SJSA1 (cell line): ENCODE measurements around the gene PHKB. TPM values are rescaled to one million over a fixed set of nuclear protein-coding genes. Genes with fewer than 3 reads are reported as not detected.

Source experiments
- DNase-seq, 2 experiments: peaks; one replicate each; pipeline ENCODE4 v3.0.0-alpha.2; 2015 to 2020; ENCODE audit warnings: low spot score in 2 of 2, low read depth in 1 of 2
- H3K27ac ChIP-seq: fragments of 250-450 bp; sonication (Bioruptor Pico); 2 replicates; pipeline ENCODE4 v1.5.1; 2020; ENCODE audit warnings: mild to moderate bottlenecking, moderate library complexity
- H3K27me3 ChIP-seq: fragments of 250-450 bp; sonication (Bioruptor Pico); replicated peaks from 2 replicates; pipeline ENCODE4 v1.5.1; 2020; ENCODE audit warnings: mild to moderate bottlenecking, moderate library complexity
- H3K36me3 ChIP-seq: fragments of 250-450 bp; sonication (Bioruptor Pico); 2 replicates; pipeline ENCODE4 v1.5.1; 2020; ENCODE audit warnings: mild to moderate bottlenecking
- H3K4me1 ChIP-seq: fragments of 250-450 bp; sonication (Bioruptor Pico); replicated peaks from 2 replicates; pipeline ENCODE4 v1.6.1; 2021; ENCODE audit warnings: mild to moderate bottlenecking
- H3K4me3 ChIP-seq: fragments of 250-450 bp; sonication (Bioruptor Pico); 2 replicates; pipeline ENCODE4 v1.5.1; 2020; ENCODE audit warnings: mild to moderate bottlenecking
- H3K9me3 ChIP-seq: fragments of 250-450 bp; sonication (Bioruptor Pico); replicated peaks from 2 replicates; pipeline ENCODE4 v1.5.1; 2020; ENCODE audit warnings: mild to moderate bottlenecking
- total RNA-seq: library from RNA; depleted of rRNA; stranded (reverse); fragments of >200 nt; shearing (Covaris generic); gene quantifications from 2 replicates; pipeline ENCODE4 v1.2.3, GENCODE V29; 2014

PHKB gene
- total RNA-seq, 1 experiment from 2014 or later, result 43.1 TPM

DNA sequence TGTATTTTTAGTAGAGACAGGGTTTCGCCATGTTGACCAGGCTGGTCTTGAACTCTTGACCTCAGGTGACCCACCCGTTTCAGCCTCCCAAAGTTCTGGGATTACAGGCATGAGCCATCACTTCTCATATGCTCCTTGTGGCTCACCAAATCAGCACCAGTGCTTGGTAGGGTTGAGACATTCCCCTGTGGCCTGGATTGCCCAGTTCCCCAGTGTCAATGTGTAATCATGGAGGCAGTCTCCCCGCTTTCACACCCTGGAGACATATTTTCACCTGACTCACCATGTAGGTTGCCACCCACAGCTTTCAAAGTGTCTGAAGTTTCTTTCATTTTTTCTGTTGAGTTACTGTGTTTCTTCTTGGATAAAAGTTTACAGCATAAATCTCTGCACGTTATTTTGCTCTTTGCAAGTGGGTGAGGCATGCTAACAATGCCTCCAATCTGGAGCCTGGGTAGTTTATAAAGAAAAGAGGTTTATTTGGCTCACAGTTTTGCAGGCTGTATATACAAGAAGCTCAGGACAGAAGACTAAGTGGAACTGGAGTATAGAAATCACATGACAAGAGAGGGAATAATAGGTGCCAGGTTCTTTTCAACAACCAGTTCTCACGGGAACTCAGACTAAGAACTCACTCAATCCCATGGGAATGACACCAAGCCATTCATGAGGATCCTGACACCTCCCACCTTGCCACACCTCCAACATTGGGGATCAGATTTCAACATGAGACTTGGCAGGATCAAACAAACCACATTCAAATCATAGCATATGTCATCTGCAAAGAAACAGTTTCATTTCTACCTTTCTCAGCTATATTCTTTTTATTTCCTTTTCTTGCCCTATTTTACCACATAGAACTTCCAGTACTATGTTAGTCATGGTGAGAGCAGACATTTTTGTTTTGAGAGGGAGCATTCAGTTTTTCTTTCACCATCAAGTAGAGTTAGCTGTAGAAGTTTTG is 113.2 kb downstream of the PHKB start:
- Histone ChIP-seq H3K36me3 (no peaks in the 10 kb centered on the region), H3K9me3 (no peaks in the 10 kb centered on the region), H3K4me1 (peaks cover 3% of the 10 kb centered on the region), H3K27ac (no peak overlapping the region), H3K27me3 (no peaks in the 10 kb centered on the region), H3K4me3 (no peak overlapping the region)
- peak in 1 of 2 experiments; percentile 7 for DNase-seq

DNA sequence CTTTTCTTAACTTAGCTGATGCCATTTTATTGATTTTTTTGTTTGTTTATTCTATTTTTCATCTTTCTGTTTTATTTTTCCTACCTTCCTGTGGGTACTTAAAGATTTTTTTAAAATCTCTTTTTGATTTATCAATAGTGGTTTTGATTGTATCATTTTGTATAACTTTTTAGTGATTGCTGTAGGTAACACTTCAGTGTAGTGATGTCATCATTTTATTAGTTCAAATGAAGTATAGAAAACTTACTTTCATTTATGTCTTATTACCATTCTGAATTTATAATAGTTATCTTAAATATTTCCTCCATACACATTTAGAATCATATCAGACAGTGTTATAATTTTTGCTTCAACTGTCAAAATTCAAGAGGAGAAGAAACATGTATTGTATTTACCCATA is 115.9 kb downstream of the PHKB start:
- no peak overlapping the region for H3K27ac ChIP-seq
- H3K27me3 ChIP-seq, result no peaks in the 10 kb centered on the region
- H3K4me1 ChIP-seq, result peaks cover 3% of the 10 kb centered on the region
- H3K4me3 ChIP-seq, result no peak overlapping the region
- no peaks in the 10 kb centered on the region for H3K36me3 ChIP-seq
- H3K9me3 ChIP-seq, result no peaks in the 10 kb centered on the region
- no peak for DNase-seq

DNA sequence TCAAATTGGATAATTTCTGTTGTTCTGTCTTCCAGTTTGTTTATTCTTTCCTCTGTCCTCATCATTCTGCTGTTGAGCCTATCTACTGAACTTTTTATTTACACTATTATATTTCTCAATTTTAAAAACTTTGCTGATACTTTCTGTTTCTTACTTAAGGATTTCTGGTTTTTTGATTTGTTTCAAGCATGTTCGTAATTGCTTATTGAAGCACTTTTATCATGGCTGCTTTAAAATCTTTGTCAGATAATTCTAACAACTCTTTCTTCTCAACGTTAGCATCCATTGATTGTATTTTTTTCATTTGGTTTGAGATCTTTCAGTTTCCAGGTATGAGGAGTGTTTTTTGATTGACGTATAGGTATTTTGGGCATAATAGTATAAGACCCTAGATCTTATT is 116.9 kb downstream of the PHKB start:
- H3K4me3 ChIP-seq, result no peak overlapping the region
- no peak for DNase-seq
- peaks cover 3% of the 10 kb centered on the region for H3K4me1 ChIP-seq
- no peaks in the 10 kb centered on the region for H3K27me3 ChIP-seq
- no peaks in the 10 kb centered on the region for H3K9me3 ChIP-seq
- no peaks in the 10 kb centered on the region for H3K36me3 ChIP-seq
- no peak overlapping the region for H3K27ac ChIP-seq

DNA sequence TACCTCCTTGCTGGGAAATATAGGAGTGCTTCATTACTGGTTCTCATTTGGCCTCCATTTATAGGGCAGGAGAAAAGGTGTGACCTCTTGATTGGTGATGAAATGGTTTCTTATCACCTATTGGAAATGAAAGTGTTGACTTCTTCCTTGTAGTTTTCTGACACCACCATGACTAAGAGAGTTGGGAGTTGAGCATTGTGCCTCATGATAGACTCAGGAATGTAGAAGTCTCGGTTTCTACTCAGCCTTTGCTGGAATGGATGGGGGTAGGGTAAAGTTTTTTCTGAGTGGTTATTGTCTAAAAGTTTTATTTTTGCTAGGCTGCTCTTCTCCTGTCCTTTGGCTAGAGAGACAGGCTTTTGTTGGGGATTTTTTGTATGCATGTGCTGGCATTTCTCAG is 117.4 kb downstream of the PHKB start:
- H3K36me3 ChIP-seq, result no peaks in the 10 kb centered on the region
- no peaks in the 10 kb centered on the region for H3K9me3 ChIP-seq
- H3K4me3 ChIP-seq, result no peak overlapping the region
- no peaks in the 10 kb centered on the region for H3K27me3 ChIP-seq
- H3K4me1 ChIP-seq, result peaks cover 3% of the 10 kb centered on the region
- DNase-seq, result no peak
- no peak overlapping the region for H3K27ac ChIP-seq

DNA sequence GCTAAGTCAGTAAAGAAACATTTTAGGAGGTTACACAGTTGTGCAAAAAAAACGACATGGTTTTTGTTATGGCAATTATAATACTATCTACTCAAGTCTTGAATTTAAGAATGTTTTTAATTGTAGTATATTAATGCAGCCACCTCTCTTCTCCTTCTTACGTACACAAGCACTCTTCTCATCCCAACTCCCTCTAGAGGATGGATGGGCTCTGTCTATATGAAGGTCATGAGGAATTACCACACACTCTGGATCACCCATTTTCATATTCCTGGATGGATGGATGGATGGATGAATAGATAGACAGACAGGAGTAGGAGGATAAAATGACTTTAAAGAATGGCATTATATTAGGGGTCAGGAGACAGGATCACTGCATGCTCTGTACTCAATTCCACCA is 120.0 kb downstream of the PHKB start:
- H3K9me3 ChIP-seq, result no peaks in the 10 kb centered on the region
- H3K36me3 ChIP-seq, result no peaks in the 10 kb centered on the region
- H3K4me3 ChIP-seq, result no peak overlapping the region
- H3K27me3 ChIP-seq, result no peaks in the 10 kb centered on the region
- no peak overlapping the region for H3K27ac ChIP-seq
- no peaks in the 10 kb centered on the region; the same call in 1 of the 2 replicates for H3K4me1 ChIP-seq
- DNase-seq, result no peak

DNA sequence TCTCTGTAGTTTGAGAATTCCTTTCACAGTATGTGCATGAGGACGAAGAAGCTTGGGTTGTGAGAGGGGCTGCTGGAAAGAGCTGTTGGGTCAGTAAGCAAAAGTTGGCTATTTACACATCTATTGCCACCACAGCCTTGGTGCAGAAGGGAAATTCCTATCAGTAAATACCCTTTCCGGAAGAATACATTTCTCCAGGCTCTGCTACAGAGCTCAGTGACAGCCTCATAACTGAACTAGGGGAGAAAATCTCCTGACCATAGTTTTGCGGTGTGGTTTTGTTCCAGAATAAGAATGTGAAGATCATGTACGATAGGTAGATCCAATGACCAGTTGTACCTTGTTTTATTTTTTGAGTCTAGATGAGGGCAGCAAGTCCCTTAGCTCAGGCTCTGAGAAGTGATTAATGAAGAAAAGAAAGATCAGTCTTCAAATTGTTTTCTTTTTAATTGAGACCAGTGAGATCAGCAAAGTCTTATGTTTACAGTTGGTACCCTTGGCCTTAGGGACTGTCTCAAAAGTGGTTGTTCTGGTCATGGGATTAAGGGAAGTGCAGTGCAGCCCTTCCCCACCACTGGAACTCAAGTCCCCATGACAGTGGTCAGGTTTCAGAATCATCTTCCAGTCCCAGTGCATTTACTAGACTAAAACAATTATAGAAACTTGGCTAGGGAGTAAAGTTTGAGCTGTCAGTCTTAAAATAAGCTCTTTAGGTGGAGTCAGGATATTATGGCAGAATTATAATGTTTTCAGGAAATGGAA is 123.5 kb downstream of the PHKB start:
- H3K27ac ChIP-seq, result no peak overlapping the region
- H3K4me1 ChIP-seq, result no peaks in the 10 kb centered on the region
- H3K9me3 ChIP-seq, result no peaks in the 10 kb centered on the region
- no peak for DNase-seq
- H3K27me3 ChIP-seq, result no peaks in the 10 kb centered on the region
- no peak overlapping the region for H3K4me3 ChIP-seq
- H3K36me3 ChIP-seq, result no peaks in the 10 kb centered on the region

DNA sequence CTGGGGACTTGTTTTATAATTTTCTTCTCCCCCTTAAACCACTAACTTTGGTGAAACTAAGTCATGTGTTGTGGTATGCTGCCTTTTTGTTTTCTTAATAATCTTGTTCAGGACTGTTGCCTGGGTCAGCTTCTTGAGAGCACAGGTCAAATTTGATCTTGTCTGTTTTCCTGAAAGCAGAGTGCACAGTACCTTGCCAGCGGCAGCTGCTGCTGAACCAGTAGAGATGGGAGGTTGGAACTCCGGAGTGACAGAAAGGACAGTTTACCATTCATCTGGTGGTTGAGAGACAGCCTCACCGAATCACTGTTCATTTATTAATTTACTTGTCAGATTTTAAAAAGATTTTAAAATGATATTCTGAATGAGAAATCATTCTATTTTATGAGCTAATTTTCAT is 125.0 kb downstream of the PHKB start:
- Histone ChIP-seq H3K9me3 (no peaks in the 10 kb centered on the region), H3K4me3 (no peak overlapping the region), H3K27me3 (no peaks in the 10 kb centered on the region), H3K4me1 (no peaks in the 10 kb centered on the region), H3K27ac (no peak overlapping the region), H3K36me3 (0 out of 2 replicates have a peak, but pooled peaks cover 6% of the 10 kb centered on the region)
- DNase-seq, result no peak

DNA sequence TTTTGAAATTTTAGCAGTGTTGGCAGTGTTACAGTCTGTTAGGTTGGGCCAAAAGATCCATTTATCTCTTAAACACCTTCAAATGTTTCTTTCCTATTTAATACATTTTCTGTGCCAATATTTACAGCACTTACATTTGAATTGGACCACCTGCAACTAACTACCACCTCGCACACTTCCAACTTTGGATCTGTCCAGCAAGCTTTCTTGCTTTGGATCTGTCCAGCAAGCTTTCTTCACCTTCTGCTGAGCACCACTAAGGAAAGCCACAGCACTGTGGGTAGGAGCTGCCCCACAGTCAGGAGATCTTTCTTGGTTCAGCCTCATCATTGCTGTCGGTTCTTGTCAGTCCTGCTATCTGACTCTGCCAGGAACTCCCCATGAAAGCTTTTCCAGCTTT is 129.3 kb downstream of the PHKB start:
- Histone ChIP-seq H3K36me3 (peaks cover 14% of the 10 kb centered on the region; the same call in 1 of the 2 replicates), H3K9me3 (no peaks in the 10 kb centered on the region), H3K4me3 (no peak overlapping the region), H3K27me3 (no peaks in the 10 kb centered on the region), H3K4me1 (no peaks in the 10 kb centered on the region), H3K27ac (no peak overlapping the region)
- no peak for DNase-seq

DNA sequence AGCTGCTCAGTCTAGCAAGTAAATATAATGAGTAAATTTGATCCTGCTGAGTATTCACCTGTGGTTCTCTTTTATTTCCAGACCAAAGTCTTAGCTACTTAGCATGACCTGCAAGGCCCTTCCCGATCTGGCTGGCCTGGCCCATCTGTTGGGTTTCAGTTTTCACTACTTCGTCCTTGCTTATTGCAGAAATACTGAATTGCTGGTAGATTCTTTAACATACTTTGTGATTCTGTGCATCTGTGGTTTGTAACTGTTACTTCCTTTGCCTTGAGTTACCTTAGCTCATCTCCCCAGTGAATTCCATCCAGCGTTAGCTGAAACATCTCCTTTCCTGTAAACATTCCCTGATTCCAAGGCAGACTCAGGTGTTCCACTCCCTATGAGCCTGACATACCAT is 131.1 kb downstream of the PHKB start:
- no peak for DNase-seq
- H3K4me3 ChIP-seq, result no peak overlapping the region
- H3K36me3 ChIP-seq, result peaks cover 14% of the 10 kb centered on the region; the same call in 1 of the 2 replicates
- no peaks in the 10 kb centered on the region for H3K4me1 ChIP-seq
- H3K9me3 ChIP-seq, result no peaks in the 10 kb centered on the region
- no peak overlapping the region for H3K27ac ChIP-seq
- no peaks in the 10 kb centered on the region for H3K27me3 ChIP-seq

DNA sequence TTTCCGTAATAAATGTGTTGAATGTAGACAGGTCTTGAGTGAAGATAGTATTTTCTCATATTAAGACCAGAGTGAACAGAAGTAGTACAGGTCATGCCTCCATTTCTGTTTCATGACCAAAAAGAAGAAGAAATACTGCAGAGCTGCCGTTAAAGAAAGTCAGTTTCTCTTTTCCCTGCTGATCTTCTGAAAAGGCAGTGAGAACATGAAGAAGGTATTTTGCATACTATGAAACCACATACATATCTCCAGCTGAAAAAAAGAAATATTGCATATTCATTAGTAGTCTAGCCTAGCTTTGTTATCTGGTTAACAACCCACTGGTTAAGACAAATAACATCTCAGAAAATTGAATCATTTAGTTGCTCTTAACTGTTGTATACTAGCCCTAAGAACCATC is 138.4 kb downstream of the PHKB start:
- Histone ChIP-seq H3K36me3 (no peaks in the 10 kb centered on the region), H3K4me1 (no peaks in the 10 kb centered on the region), H3K27me3 (no peaks in the 10 kb centered on the region), H3K4me3 (no peak overlapping the region), H3K9me3 (no peaks in the 10 kb centered on the region), H3K27ac (no peak overlapping the region)
- DNase-seq, result no peak

DNA sequence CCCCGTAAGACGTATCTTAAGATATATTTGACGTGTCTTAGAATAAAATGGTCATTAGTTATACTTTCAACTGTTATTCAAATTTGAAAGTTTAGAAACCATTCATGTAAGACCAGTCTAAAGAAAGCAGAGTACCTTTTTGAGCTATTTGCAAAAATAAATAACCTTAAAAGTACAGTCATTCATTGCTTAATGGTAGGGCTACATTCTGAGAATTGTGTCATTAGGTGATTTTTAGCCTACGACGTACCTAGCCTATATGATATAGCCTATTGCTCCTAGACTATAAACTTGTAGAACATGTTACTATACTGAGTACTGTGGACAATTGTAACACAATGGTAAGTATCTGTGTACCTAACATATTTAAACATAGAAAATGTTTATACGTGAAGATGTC is 139.2 kb downstream of the PHKB start:
- Histone ChIP-seq H3K36me3 (no peaks in the 10 kb centered on the region), H3K27ac (no peak overlapping the region), H3K4me3 (no peak overlapping the region), H3K9me3 (no peaks in the 10 kb centered on the region), H3K27me3 (no peaks in the 10 kb centered on the region), H3K4me1 (no peaks in the 10 kb centered on the region)
- DNase-seq, result no peak

DNA sequence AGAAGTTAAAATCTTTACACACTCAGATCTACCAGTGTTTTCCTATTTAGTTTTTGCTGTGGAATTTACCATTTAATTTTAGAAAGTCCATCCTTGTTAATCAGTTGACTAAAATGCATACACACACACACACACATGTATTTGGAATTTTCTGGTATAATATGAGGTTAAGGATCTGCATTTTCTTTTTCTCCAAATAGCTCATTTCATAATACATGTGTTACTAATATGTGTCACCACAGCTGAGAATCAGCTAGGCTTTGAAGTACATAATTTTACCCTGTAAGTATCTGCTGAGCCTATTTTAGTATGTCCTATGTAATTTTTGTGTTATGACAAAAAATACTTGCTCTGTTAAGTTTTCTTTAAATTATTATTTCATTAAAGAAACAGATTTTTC is 143.2 kb downstream of the PHKB start:
- H3K27me3 ChIP-seq, result no peaks in the 10 kb centered on the region

DNA sequence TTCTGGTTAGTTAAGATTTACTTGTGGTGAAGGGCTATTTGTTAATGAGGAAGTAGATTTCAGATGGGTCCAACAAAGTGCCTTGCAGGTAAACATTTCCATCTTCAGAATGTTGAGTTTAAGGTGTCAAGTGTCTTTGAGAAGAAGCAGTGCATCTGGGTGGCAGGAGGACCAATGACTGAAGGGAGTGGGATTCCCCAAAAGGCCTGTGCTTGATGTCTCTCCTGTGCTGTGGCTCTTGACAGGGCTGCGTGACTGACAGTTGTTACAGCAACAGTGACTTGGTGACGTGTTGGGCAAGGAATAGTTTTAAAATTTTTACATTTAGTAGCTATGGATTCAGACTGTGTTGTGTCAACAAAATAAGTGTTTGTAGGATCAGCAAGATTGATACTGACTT is 149.9 kb downstream of the PHKB start:
- H3K4me1 ChIP-seq, result no peaks in the 10 kb centered on the region
- H3K4me3 ChIP-seq, result no peak overlapping the region
- no peak for DNase-seq
- no peaks in the 10 kb centered on the region for H3K27me3 ChIP-seq
- no peaks in the 10 kb centered on the region for H3K9me3 ChIP-seq
- H3K36me3 ChIP-seq, result peaks cover 3% of the 10 kb centered on the region; the same call in 1 of the 2 replicates
- no peak overlapping the region for H3K27ac ChIP-seq

More for the DNA sequence above, 143.2 kb downstream of the PHKB start:
- no peaks in the 10 kb centered on the region for H3K9me3 ChIP-seq
- no peaks in the 10 kb centered on the region for H3K4me1 ChIP-seq
- no peak overlapping the region for H3K27ac ChIP-seq
- no peak for DNase-seq
- no peak overlapping the region for H3K4me3 ChIP-seq
- no peaks in the 10 kb centered on the region for H3K36me3 ChIP-seq
